NCI-H1105 treated with DMSO at 0.1 percent for 48 hours (cell line): ENCODE results near the gene NUAK1.

Source experiments
- DNase-seq: peaks from one replicate; lab custom pipeline; 2025; lab: John Stamatoyannopoulos, UW

The NUAK1 gene

GRCh38 chr12:106062693-106063092, 76.1 kb downstream of the NUAK1 start:
- no peak for DNase-seq

- DNase-seq: no peak
These were observed 80.2 kb downstream of the NUAK1 start for GRCh38 chr12:106058256-106059182.

GRCh38 chr12:106054049-106054448, 84.7 kb downstream of the NUAK1 start:
- DNase-seq: no peak

- DNase-seq: no peak
These were observed 86.8 kb downstream of the NUAK1 start for GRCh38 chr12:106051853-106052531.

GRCh38 chr12:106049546-106049945, 89.2 kb downstream of the NUAK1 start:
- no peak for DNase-seq

GRCh38 chr12:106049105-106049504, 89.6 kb downstream of the NUAK1 start:
- no peak for DNase-seq

GRCh38 chr12:106048676-106049075, 90.1 kb downstream of the NUAK1 start:
- DNase-seq: no peak

- DNase-seq: no peak
These were observed 90.7 kb downstream of the NUAK1 start for GRCh38 chr12:106048016-106048415.

- DNase-seq: no peak
These were observed 91.8 kb downstream of the NUAK1 start for GRCh38 chr12:106046947-106047346.

GRCh38 chr12:106046301-106046846, 92.4 kb downstream of the NUAK1 start:
- no peak for DNase-seq

GRCh38 chr12:106045251-106045674, 93.5 kb downstream of the NUAK1 start:
- DNase-seq: no peak

- DNase-seq: no peak
These were observed 94.0 kb downstream of the NUAK1 start for GRCh38 chr12:106044773-106045172.

GRCh38 chr12:106042037-106042436, 96.7 kb downstream of the NUAK1 start:
- no peak for DNase-seq

- no peak for DNase-seq
These were observed 98.2 kb downstream of the NUAK1 start for GRCh38 chr12:106040521-106040920.

- DNase-seq: no peak
These were observed 98.9 kb downstream of the NUAK1 start for GRCh38 chr12:106039646-106040404.

- DNase-seq: no peak
These were observed 99.5 kb downstream of the NUAK1 start for GRCh38 chr12:106039242-106039641.

GRCh38 chr12:106037524-106038298, 101.0 kb downstream of the NUAK1 start:
- DNase-seq: no peak

- no peak for DNase-seq
These were observed 103.3 kb downstream of the NUAK1 start for GRCh38 chr12:106035421-106035820.

GRCh38 chr12:106034316-106034715, 104.4 kb downstream of the NUAK1 start:
- no peak for DNase-seq

GRCh38 chr12:106033161-106033675, 105.5 kb downstream of the NUAK1 start:
- DNase-seq: no peak

- no peak for DNase-seq
These were observed 106.2 kb downstream of the NUAK1 start for GRCh38 chr12:106032623-106032925.
